Testis (tissue), 5 donors: ENCODE data around the gene EDAR. TPM values are rescaled to one million over a fixed set of nuclear protein-coding genes. Genes with fewer than 3 reads are reported as not detected.

Experiments
- DNase-seq: peaks from one replicate; pipeline ENCODE4 v3.0.0-alpha.2; 2019
- H3K27ac ChIP-seq, 2 donors: fragments of 200-600 bp; sonication (generic); one replicate each; pipeline ENCODE4 v1.5.1; 2019
- H3K27me3 ChIP-seq: fragments of 200-600 bp; sonication (generic); one replicate; pipeline ENCODE4 v1.5.1; 2019
- H3K36me3 ChIP-seq: fragments of 200-600 bp; sonication (generic); one replicate; pipeline ENCODE4 v1.5.1; 2017; ENCODE audit warnings: low read depth; ENCODE audit errors: missing control alignments
- H3K4me1 ChIP-seq: fragments of 200-600 bp; sonication (generic); one replicate; pipeline ENCODE4 v1.5.1; 2019
- H3K4me3 ChIP-seq, 2 donors: fragments of 200-600 bp; sonication (generic); one replicate each; pipeline ENCODE4 v1.5.1; 2017 to 2019
- H3K9me3 ChIP-seq: fragments of 200-600 bp; sonication (generic); one replicate; pipeline ENCODE4 v1.5.1; 2017
- POLR2A ChIP-seq: fragments of 450-650 bp; IDR thresholded peaks from one replicate; pipeline ENCODE4 v1.6.1; 2017; ENCODE audit warnings: antibody characterized with exemption, mild to moderate bottlenecking, moderate library complexity
- WGBS, 2 donors: methylation state at CpG; one replicate each; pipeline ENCODE4 v1.1.5; 2018; 5-methylcytosine and 5-hydroxymethylcytosine counted together
- intact Hi-C: fragments of 100-400 bp; cut with DNase I; formaldehyde crosslinking; loops from one replicate; pipeline ENCODE4 v1.15.1; 2023; ENCODE audit warnings: low total_unique reads
- long read RNA-seq, 2 donors: transcript quantifications; one replicate each; lab custom pipeline, GENCODE V29; 2026
- polyA plus RNA-seq: library from polyadenylated mRNA; stranded (reverse); fragments of 350-450 nt; fragmentation: Illumina TruSeq; extraction: RNeasy Lipid Tissue Mini Kit (QIAGEN cat#74804); gene quantifications from one replicate; pipeline ENCODE4 v1.2.3, GENCODE V29; 2014; ENCODE audit warnings: low read depth, low replicate concordance; ENCODE audit not compliant: insufficient read depth
- total RNA-seq, 2 donors: library from RNA; depleted of rRNA; stranded (reverse); fragments of >200 nt; gene quantifications; one replicate each; pipeline ENCODE4 v1.2.3, GENCODE V29; 2016
- TF ChIP-seq, protein P1 (sequence below), 3 experiments: fragments of 450-650 bp in 2 of 3; fragments of 200-600 bp in 1 of 3; sonication (generic) in 1 of 3; IDR thresholded peaks; one replicate each; pipeline ENCODE4 v1.5.1; 2016 to 2019; ENCODE audit warnings: antibody characterized with exemption in 3 of 3, mild to moderate bottlenecking in 2 of 3, moderate library complexity in 1 of 3

Gene EDAR
- under 1 TPM; 0.39 to 0.74 TPM for total RNA-seq
- polyA plus RNA-seq: 0.30 TPM
- long read RNA-seq, donor 1: 0 reads
- long read RNA-seq, donor 2: 0 reads

DNA sequence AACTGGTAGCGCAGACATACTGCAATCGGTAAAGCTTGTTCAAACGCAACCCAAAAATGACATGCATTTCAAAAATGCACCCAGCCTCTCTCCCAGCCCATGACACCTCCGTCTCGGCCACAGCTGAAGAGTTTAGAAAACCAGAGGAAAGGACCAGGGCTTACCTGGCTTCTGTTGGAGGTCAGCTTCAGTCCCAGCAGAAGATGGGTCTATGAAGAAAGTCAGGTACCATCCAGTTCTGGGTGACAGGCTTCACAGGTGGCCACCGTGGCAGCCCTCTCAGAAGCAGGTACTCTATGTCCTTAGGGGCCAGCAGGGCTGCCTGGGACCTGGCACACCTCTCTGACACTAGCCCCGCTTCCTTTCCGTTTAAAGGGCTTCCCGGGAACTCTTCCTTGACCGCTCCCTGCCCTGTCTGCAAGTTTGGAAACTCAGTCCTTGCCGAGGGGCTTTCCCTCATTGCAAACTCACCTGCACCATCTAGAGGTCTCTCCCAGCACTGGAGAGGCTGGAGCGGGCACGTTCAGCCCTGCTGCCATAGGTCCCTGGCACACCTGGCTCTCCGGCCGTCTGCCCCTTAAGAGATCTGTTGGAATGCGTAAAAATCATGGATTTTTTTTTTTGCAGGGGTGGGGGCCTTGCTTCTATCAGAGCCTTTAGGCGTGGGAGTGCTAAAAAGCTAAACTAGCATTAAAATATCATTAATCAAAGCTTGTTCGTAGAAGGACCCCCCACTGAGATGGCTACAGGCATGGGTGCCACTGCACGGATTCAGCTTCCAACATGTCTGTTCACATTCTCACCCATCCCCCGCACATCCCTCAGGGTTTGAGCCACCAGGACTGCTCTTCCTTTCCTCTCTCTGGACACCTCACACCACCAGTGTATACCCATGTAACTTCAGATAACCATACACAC lies at the start of gene EDAR:
Gene EDAR, minus strand, starts transcription at position 425 of the 918 bp plus-strand sequence. CDS start 58,206 bp downstream, outside the sequence.
- Histone ChIP-seq H3K4me3 (no peak within 1 kb of the TSS), H3K36me3 (no peaks in the 10 kb centered on the region), H3K9me3 (no peaks in the 10 kb centered on the region), H3K27ac (no peak within 1 kb of the TSS), H3K4me1 (no peaks in the 10 kb centered on the region), H3K27me3 (no peaks in the 10 kb centered on the region)
- intact Hi-C loops: no loop called here
- peak; percentile 35 for DNase-seq
- 48 to 58% methylated on average over 11 to 19 of the region's 20 CpGs for WGBS, 2 donors
- no peak for TF ChIP-seq POLR2A
- TF ChIP-seq, protein P1, sequence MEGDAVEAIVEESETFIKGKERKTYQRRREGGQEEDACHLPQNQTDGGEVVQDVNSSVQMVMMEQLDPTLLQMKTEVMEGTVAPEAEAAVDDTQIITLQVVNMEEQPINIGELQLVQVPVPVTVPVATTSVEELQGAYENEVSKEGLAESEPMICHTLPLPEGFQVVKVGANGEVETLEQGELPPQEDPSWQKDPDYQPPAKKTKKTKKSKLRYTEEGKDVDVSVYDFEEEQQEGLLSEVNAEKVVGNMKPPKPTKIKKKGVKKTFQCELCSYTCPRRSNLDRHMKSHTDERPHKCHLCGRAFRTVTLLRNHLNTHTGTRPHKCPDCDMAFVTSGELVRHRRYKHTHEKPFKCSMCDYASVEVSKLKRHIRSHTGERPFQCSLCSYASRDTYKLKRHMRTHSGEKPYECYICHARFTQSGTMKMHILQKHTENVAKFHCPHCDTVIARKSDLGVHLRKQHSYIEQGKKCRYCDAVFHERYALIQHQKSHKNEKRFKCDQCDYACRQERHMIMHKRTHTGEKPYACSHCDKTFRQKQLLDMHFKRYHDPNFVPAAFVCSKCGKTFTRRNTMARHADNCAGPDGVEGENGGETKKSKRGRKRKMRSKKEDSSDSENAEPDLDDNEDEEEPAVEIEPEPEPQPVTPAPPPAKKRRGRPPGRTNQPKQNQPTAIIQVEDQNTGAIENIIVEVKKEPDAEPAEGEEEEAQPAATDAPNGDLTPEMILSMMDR (IDR thresholded peaks at IDR 0.05): peak in 1 of 3 experiments; percentile 28

DNA sequence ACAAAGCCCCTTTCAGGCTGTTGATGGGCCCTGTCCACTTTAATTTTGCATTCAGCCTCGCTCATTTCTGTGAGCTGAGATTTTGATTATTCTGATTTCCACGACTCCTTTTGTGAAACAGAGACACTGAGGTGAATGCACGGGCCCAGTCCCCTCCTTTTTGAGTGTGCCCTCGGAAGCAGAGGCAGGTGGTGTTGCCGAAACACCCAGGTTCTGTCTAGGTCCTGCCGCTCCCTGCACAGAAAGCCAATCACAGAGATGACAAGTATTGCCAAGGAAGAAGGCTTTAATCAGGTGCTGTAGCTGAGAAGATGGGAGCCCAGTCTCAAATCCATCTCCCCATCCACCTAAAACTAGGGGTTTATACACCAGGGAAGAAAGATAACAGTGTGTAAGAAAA lies 44.2 kb upstream of the EDAR start:
- intact Hi-C loops: no loop called here
- no peaks in the 10 kb centered on the region for H3K27me3 ChIP-seq
- no peak overlapping the region for H3K27ac ChIP-seq
- H3K4me1 ChIP-seq: peaks cover 5% of the 10 kb centered on the region
- TF ChIP-seq POLR2A: no peak
- TF ChIP-seq, protein P1 (IDR thresholded peaks at IDR 0.05): no peak
- H3K4me3 ChIP-seq: no peak overlapping the region
- no peaks in the 10 kb centered on the region for H3K9me3 ChIP-seq
- no peaks in the 10 kb centered on the region for H3K36me3 ChIP-seq
- WGBS, 2 donors: 92 to 97% methylated on average over 6 of the region's 6 CpGs
- no peak for DNase-seq

DNA sequence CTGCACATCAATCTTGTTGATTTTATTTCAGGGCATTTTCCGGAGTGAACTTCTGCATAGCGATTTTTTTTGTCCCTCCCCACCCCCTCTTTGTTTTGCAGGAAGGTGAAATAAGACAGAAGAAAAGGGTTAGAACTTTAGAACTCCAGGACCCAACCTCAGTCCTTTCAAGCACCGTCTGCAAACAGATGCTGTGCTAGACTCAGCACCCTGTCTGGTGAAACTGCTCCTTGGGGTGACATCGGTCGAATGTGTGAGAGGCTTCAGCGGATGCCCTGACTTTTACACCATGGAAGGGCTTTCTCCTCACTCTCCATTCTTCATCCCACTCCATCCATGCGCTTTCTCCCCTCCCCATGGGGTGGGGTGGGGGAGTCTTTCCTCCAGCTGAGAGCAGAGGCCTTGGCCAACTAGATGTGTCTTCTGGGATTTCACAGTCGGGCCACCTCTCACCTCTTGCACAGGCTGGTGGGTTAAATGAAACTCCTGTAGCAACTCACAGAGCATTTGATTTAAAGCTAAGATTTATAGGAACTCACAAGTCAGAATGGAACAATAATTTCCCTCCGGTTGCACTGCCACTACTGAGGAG lies 43.3 kb upstream of the EDAR start:
- Histone ChIP-seq H3K27ac (no peak overlapping the region), H3K4me3 (peak overlapping the region; percentile 34 to 47)
- no peak for TF ChIP-seq POLR2A
- TF ChIP-seq, protein P1 (IDR thresholded peaks at IDR 0.05): no peak

DNA sequence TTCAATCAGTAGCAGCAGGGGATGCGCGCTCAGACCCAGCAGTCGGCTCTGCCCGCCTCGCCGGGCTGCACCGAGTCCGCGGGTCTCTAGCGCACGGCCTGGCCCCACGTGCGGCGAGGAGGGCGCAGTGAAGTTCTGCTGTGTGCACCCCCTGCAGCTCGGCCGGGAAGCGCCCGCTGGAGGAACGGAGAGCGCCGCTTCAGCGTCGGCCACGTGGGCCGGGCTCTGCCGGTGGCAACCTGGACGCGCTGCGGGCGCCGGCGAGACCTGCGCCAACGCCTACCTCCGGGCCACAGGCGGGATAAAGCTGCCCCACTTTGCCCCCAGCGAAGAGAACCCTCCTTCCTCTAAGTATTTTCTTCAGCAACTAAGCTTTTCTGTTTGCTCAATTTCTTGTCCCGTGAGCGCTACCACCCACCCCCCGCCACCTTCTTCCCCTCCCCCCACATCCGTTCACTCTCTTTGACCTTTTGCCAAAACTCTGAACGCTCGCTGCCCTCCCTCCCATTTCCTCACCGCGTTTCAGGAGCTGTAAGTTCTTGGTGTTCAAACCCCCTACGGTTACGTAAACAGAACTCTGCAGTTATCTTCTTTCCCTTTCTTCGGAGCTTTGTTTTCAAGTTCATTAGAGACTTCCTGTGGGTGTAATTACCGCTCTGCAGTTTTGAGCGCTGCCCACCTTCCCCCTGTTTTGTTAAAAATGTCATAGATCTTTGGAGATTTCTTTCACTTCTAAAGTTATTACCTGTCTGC lies 42.6 kb upstream of the EDAR start:
- 1% methylated on average over 27 to 48 of the region's 51 CpGs for WGBS, 2 donors
- peak; percentile 43 for DNase-seq
- Histone ChIP-seq H3K27ac (no peak overlapping the region), H3K36me3 (no peaks in the 10 kb centered on the region), H3K27me3 (no peaks in the 10 kb centered on the region), H3K4me1 (peaks cover 5% of the 10 kb centered on the region), H3K4me3 (peak overlapping the region; percentile 34 to 47), H3K9me3 (no peaks in the 10 kb centered on the region)
- intact Hi-C loops: no loop called here
- TF ChIP-seq POLR2A: no peak
- TF ChIP-seq, protein P1 (IDR thresholded peaks at IDR 0.05): no peak

More for the DNA sequence above, 43.3 kb upstream of the EDAR start:
- Histone ChIP-seq H3K4me1 (peaks cover 5% of the 10 kb centered on the region), H3K27me3 (no peaks in the 10 kb centered on the region), H3K9me3 (no peaks in the 10 kb centered on the region), H3K36me3 (no peaks in the 10 kb centered on the region)
- intact Hi-C loops: no loop called here
- WGBS, 2 donors: 47 to 59% methylated on average over 9 of the region's 9 CpGs
- no peak for DNase-seq
